Choroid plexus epithelial cell (primary cell): ENCODE results near the gene ZNF282.
"Not testable (repeated sequence)": the region's sequence is repeated elsewhere in the genome, so short reads cannot be mapped to it uniquely, and the experiment has no call there.

Experiments used
- DNase-seq: peaks from one replicate; pipeline ENCODE4 v3.0.0-alpha.2; 2010; ENCODE audit warnings: low read depth
- H3K4me3 ChIP-seq: 2 replicates; pipeline ENCODE4 v1.5.1; 2011; ENCODE audit warnings: low read depth, mild to moderate bottlenecking, control low read depth, low read length, moderate library complexity
- TF ChIP-seq, protein P1 (sequence below): conservative IDR thresholded peaks from 2 replicates; pipeline ENCODE4 v1.5.1; 2011; ENCODE audit warnings: low read depth, mild to moderate bottlenecking, control low read depth, inconsistent platforms, low read length, moderate library complexity

The ZNF282 gene

DNA sequence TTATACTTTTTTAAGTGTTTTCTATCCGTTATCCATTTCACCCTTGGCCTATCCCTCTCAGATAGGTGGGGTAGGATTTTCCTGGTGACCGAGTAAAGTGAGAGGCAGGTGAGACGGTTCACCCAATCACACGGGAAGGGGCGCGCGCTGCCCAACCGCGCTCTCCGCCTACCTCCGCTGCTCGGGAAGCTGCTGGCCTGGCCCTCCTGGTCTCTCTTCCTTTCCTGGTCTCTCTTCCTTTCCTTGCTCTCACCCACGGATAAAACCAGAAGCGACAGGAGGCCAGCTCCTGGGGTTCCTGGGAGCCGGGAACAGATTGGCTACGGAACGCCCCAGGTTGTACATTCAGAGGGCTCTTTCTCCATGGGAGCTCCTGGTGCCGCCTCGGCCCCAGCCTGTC lies 29.8 kb downstream of the ZNF282 start:
- TF ChIP-seq, protein P1, sequence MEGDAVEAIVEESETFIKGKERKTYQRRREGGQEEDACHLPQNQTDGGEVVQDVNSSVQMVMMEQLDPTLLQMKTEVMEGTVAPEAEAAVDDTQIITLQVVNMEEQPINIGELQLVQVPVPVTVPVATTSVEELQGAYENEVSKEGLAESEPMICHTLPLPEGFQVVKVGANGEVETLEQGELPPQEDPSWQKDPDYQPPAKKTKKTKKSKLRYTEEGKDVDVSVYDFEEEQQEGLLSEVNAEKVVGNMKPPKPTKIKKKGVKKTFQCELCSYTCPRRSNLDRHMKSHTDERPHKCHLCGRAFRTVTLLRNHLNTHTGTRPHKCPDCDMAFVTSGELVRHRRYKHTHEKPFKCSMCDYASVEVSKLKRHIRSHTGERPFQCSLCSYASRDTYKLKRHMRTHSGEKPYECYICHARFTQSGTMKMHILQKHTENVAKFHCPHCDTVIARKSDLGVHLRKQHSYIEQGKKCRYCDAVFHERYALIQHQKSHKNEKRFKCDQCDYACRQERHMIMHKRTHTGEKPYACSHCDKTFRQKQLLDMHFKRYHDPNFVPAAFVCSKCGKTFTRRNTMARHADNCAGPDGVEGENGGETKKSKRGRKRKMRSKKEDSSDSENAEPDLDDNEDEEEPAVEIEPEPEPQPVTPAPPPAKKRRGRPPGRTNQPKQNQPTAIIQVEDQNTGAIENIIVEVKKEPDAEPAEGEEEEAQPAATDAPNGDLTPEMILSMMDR: no peak
- H3K4me3 ChIP-seq: no peak overlapping the region

DNA sequence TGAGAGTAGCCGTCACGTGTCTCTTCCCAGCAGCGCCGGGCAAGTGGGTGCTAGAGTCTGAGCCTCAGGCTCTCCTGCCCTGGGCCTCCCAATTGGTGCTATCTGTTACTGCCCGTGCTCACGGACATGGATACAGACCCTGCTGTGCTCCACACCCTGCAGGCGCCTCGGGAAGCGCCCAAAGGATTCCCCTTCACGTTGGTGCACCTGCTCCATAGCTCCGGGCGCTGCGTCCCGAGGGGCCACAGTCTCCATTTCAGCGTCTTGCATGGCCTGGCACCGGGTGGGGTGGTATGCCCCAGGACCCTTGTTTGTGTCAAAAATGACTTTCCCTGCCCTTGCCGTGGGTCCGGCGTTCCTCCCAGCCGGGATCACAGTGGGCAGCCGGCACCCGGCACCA lies 30.3 kb downstream of the ZNF282 start:
- no peak overlapping the region for H3K4me3 ChIP-seq
- TF ChIP-seq, protein P1: no peak
- DNase-seq: no peak

More for the DNA sequence above, 29.8 kb downstream of the ZNF282 start:
- DNase-seq: no peak

DNA sequence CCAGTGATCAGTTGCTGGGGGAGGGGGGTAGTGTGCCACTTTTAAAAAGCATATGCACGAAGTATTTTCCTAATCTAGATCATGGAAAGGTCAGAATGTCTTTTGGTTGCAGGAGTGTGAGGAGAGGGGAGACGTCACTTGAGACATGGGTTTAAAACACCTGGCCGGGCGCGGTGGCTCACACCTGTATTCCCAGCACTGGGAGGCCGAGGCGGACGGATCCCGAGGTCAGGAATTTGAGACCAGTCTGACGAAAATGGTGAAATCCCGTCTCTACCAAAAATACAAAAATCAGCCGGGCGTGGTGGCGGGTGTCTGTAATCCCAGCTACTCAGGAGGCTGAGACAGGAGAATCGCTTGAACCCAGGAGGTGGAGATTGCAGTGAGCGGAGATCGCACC lies 31.0 kb downstream of the ZNF282 start:
- not testable (repeated sequence) for DNase-seq, H3K4me3 ChIP-seq

DNA sequence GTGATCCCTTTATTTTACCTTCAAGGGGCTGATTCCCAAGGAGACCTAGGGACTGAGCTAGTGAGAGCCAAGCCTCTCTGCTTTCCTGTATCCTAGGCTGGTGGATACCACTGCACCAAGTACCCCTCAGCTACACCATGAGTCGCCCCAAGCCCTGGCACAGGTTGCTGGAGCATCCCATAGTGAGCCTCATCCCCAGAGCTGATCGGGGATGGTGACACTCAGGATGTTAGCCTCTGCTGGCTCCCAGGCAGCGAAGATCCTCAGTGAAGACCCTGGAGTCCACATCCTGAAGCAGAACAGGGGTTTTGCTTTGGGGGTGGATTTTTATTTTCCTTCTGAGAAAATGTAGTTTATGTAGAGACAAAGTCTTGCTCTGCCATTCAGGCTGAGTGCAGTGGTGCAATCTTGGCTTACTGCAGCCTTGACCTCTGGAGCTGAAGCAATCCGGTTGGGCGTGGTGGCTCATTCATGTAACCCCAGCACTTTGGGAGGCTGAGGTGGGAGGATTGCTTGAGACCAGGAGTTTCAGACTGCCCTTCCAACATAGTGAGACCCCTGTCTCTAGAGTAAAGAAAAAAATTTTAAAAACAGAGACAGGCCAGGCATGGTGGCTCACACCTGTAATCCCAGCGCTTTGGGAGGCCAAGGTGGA lies 31.6 kb downstream of the ZNF282 start:
- TF ChIP-seq, protein P1: no peak
- no peak overlapping the region for H3K4me3 ChIP-seq
- peak; percentile 20 for DNase-seq

DNA sequence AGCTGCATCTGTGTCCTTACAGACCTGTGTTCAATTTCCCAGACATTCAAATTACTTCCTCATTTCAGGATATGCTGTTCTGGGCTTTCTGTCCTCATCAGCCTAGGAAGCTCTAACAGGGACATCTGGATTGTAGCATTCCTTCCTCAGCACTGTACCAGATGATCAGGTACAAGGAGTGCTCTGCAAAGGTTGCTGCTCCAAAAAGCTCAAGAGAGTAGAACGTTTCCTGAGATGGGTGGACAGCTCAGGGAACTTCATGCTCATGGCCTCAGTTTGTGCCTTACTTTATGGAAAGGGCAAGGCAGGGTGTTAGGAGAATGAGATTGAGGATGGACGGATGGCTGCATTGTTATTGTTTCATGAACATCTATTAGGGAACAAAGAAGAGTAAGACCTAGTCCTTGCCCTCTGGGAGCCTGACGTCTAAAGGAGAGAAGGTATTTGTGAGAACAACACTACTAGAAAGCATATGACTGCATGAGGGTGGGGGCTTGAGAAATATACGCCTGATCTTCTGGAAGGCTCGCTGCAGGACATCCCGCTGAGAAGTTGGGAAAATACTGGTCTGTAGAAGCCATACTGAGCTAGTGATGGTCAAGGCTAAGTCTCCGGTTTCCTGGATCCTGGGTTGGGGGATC lies 33.6 kb downstream of the ZNF282 start:
- no peak overlapping the region for H3K4me3 ChIP-seq
- TF ChIP-seq, protein P1: no peak
- peak; percentile 7 for DNase-seq

DNA sequence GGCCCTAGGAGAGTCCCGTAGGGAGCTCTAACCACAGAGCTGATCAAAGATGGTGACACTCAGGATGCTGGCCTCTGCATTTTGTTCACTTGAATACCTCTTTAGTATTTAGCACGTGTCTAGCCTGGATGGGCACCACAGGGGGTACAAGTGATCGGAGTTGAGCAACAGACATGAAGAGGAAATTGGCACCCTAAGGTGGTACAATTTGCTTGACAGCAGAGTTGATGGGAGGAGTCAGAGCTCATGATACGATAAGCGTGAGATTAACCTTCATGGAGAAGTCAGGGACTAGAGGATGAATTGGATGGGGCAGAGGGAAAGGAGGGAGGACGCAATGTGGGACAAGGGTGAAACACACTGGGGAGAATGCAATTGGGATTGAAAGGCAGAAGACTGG lies 34.2 kb downstream of the ZNF282 start:
- H3K4me3 ChIP-seq: no peak overlapping the region
- TF ChIP-seq, protein P1: no peak
- no peak for DNase-seq

DNA sequence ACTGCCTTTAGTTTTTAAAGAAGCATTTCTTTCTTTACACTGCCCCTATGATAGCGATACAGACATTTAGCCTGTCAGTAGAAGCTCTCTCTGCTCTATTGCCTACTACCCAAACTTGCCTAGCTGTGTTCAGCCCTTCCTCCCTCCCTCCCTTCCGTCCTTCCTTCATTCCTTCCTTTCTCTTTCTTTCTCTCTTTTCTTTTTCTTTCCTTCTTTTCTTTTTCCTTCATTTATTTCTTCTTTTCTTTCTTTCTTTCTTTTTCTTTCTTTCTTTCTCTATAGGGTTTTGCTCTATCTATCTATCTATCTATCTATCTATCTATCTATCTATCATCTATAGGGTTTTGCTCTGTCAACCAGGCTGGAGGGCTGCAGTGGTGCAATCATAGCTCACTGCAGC lies 37.0 kb downstream of the ZNF282 start:
- no peak overlapping the region for H3K4me3 ChIP-seq
- DNase-seq: no peak
- TF ChIP-seq, protein P1: no peak

DNA sequence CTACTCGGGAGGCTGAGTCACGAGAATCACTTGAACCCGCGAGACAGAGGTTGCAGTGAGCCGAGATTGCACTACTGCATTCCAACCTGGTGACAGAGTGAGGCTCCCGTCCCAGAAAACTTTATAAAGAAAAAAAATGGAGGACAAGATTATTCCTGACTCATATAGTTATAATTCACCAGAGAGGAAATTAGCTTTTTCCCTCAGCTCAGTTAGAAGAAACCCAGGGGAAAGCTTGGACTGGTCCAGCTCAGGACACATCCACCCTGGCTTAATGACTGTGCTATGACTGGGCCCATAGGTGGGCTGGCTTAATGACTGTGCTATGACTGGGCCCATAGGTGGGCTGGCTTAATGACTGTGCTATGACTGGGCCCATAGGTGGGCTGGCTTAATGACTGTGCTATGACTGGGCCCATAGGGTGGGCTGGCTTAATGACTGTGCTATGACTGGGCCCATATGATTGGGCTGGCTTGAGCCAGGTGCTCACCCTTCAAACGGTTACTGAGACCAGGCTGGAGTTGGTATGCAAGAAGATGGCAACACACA lies 38.4 kb downstream of the ZNF282 start:
- peak; percentile 87 for DNase-seq
- H3K4me3 ChIP-seq: not testable (repeated sequence)
